K562 (cell line): ENCODE results near the gene ALG8. TPM values are rescaled to one million over a fixed set of nuclear protein-coding genes. Genes with fewer than 3 reads are reported as not detected.

Experiments used
- BRCA1 ChIP-seq, 2 experiments: fragments of 450-650 bp in 1 of 2; sonication (generic) in 1 of 2; formaldehyde crosslinking in 1 of 2; IDR thresholded peaks; 2 replicates each; pipeline versions ENCODE4 v1.5.0 to v1.6.1; 2017 to 2020; ENCODE audit warnings: mild to moderate bottlenecking in 1 of 2, missing genetic modification reagents in 1 of 2
- CHAMP1 ChIP-seq: fragments of 450-650 bp; IDR thresholded peaks from 2 replicates; pipeline ENCODE4 v1.6.1; 2016; ENCODE audit warnings: mild to moderate bottlenecking
- CHD2 ChIP-seq: IDR thresholded peaks from 2 replicates; pipeline ENCODE4 v1.6.1; 2011; ENCODE audit warnings: low read depth, low read length
- FOSL1 ChIP-seq: fragments of 200-800 bp; sonication (Bioruptor generic); conservative IDR thresholded peaks from 2 replicates; pipeline ENCODE4 v1.6.1; 2016; ENCODE audit warnings: missing genetic modification characterization, missing compliant biosample characterization
- JUN ChIP-seq, 2 experiments: sonication (generic) in 1 of 2; formaldehyde crosslinking in 1 of 2; IDR thresholded peaks; 2 replicates each; pipeline versions ENCODE4 v1.6.1 to v1.8.0; 2012 to 2022; ENCODE audit warnings: borderline replicate concordance in 2 of 2, mild to moderate bottlenecking in 2 of 2, improper control_type of control experiment in 1 of 2, low read depth in 1 of 2, low read length in 1 of 2, missing genetic modification reagents in 1 of 2
- KLF16 ChIP-seq: IDR thresholded peaks from 2 replicates; pipeline ENCODE4 v1.6.1; 2016; ENCODE audit warnings: antibody characterized with exemption
- MCM2 ChIP-seq: fragments of 450-650 bp; IDR thresholded peaks from 2 replicates; pipeline ENCODE4 v1.6.1; 2017; ENCODE audit warnings: low read depth, mild to moderate bottlenecking
- NR3C1 ChIP-seq: sonication (generic); formaldehyde crosslinking; IDR thresholded peaks from 2 replicates; pipeline ENCODE4 v1.8.1; 2022; ENCODE audit warnings: missing genetic modification reagents
- POLR2AphosphoS2 ChIP-seq: IDR thresholded peaks from 2 replicates; pipeline ENCODE4 v1.6.1; 2012; ENCODE audit warnings: low read length, improper control_type of control experiment
- RFX7 ChIP-seq: fragments of 250-450 bp; sonication (Bioruptor Pico); IDR thresholded peaks from 2 replicates; pipeline ENCODE4 v1.5.1; 2021; ENCODE audit warnings: mild to moderate bottlenecking
- SIN3A ChIP-seq, 2 experiments: fragments of 150-350 bp in 1 of 2; IDR thresholded peaks; 2 replicates each; pipeline ENCODE4 v1.6.1; 2011 to 2016; ENCODE audit warnings: borderline replicate concordance in 2 of 2, low read depth in 2 of 2, low read length in 2 of 2, mild to moderate bottlenecking in 2 of 2, moderate library complexity in 2 of 2; ENCODE audit not compliant: control insufficient read depth in 1 of 2
- SMARCA4 ChIP-seq: fragments of 450-650 bp; IDR thresholded peaks from 2 replicates; pipeline ENCODE4 v1.6.1; 2016
- STAG1 ChIP-seq: sonication (generic); formaldehyde crosslinking; IDR thresholded peaks from 2 replicates; pipeline ENCODE4 v1.5.0; 2020; ENCODE audit warnings: missing genetic modification reagents, borderline replicate concordance
- TBL1XR1 ChIP-seq, 2 experiments: IDR thresholded peaks; 2 replicates each; pipeline ENCODE4 v1.6.1; 2012; ENCODE audit warnings: improper control_type of control experiment in 2 of 2, low read length in 2 of 2, mild to moderate bottlenecking in 1 of 2
- ZBED1 ChIP-seq: IDR thresholded peaks from 2 replicates; pipeline ENCODE4 v1.6.1; 2014
- polyA plus RNA-seq, 8 experiments: library from polyadenylated mRNA; depleted of rRNA in 4 of 8; stranded (reverse) in 5 of 8; unstranded in 3 of 8; fragments of >200 nt; fragmentation: Nextera tagmentation in 2 of 8; fragmentation: Illumina TruSeq in 1 of 8; extraction: Ambion mirVana in 2 of 8; extraction: Trizol in 1 of 8; gene quantifications; 2 replicates each; pipeline versions ENCODE4 v1.2.1 to v1.2.3, GENCODE V29; 2011 to 2014; ENCODE audit warnings: inconsistent platforms in 1 of 8, missing spikeins in 1 of 8
- total RNA-seq, 7 experiments: library from RNA; depleted of rRNA in 6 of 7; stranded (reverse); fragments of >200 nt in 6 of 7; fragmentation: Illumina TruSeq in 2 of 7; extraction: Trizol in 2 of 7; gene quantifications; 2 replicates each; pipeline versions ENCODE4 v1.2.1 to v1.2.3, GENCODE V29; 2011 to 2021; ENCODE audit warnings: low replicate concordance in 1 of 7
- TF ChIP-seq, protein P1 (sequence below): sonication (generic); formaldehyde crosslinking; IDR thresholded peaks from 2 replicates; pipeline ENCODE4 v1.8.1; 2022; ENCODE audit warnings: missing genetic modification reagents
- TF ChIP-seq, protein P2 (sequence below): conservative IDR thresholded peaks from 2 replicates; pipeline ENCODE4 v1.6.1; 2011; ENCODE audit warnings: low read depth, mild to moderate bottlenecking, low read length; ENCODE audit not compliant: control insufficient read depth

Gene ALG8
- total and polyA plus RNA-seq, 9 of the 15 experiments (the other 6 are each of a cell fraction or from before 2014, with no cell fraction given), result 59.3 to 189 (median 106) TPM

DNA sequence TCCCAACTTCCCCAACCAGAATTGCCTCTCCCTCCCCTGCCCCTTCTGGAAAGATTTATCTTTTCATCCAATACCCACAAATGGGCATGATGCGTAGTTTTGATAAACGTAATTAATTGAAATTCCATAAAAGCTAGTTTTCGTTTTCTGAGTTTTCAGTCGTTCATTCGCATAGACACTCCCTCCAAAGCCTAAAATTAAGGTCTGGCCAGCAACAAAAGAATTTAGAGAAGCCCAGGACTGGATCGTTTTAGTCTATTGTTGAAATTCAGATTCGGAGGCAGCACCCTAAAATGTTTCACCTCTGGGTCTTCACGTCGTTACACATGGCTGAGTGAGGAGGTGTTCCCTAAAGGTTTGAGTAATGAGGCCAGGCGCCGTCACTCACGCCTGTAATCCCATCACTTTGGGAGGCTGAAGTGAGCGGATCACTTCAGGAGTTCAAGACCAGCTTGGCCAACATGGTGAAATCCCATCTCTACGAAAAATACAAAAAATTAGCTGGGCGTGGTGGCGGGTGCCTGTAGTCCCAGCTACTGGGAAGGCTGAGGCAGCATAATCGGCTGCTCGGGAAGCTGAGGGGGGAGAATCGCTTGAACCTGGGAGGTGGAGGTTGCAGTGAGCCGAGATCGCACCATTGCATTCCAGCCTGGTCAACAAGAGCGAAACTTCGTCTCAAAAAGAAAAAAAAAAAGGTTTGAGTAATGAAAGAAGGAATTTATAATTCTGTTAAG lies 59.2 kb downstream of the ALG8 start (continued):
- TF ChIP-seq, protein P1, sequence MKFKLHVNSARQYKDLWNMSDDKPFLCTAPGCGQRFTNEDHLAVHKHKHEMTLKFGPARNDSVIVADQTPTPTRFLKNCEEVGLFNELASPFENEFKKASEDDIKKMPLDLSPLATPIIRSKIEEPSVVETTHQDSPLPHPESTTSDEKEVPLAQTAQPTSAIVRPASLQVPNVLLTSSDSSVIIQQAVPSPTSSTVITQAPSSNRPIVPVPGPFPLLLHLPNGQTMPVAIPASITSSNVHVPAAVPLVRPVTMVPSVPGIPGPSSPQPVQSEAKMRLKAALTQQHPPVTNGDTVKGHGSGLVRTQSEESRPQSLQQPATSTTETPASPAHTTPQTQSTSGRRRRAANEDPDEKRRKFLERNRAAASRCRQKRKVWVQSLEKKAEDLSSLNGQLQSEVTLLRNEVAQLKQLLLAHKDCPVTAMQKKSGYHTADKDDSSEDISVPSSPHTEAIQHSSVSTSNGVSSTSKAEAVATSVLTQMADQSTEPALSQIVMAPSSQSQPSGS (CRISPR knock-in tag), result no peak
- peak; percentile 16; the same call in 1 of the 2 replicates for TF ChIP-seq FOSL1 (tag)
- TF ChIP-seq STAG1 (CRISPR knock-in tag), result no peak
- TF ChIP-seq JUN (IDR thresholded peaks at IDR 0.05; ENCODE audit: borderline replicate concordance, low read depth, low read length), result no peak
- no peak for TF ChIP-seq JUN (CRISPR knock-in tag; IDR thresholded peaks at IDR 0.05; ENCODE audit: borderline replicate concordance)
- no peak for TF ChIP-seq RFX7 (CRISPR knock-in tag)
- no peak for TF ChIP-seq MCM2
- no peak for TF ChIP-seq KLF16
- no peak for TF ChIP-seq BRCA1 (IDR thresholded peaks at IDR 0.05)
- no peak for TF ChIP-seq BRCA1 (CRISPR knock-in tag; IDR thresholded peaks at IDR 0.05)
- TF ChIP-seq TBL1XR1 (IDR thresholded peaks at IDR 0.05; ENCODE audit: low read length in 2 of 2), result 0 out of 4 replicates have a peak, but pooled peaks of 1 of the 2 experiments have one; percentile 2
- no peak for TF ChIP-seq NR3C1 (CRISPR knock-in tag)
- TF ChIP-seq SMARCA4, result 0 out of 2 replicates have a peak, but pooled peaks have one; percentile 2
- no peak for TF ChIP-seq CHD2
- TF ChIP-seq, protein P2, sequence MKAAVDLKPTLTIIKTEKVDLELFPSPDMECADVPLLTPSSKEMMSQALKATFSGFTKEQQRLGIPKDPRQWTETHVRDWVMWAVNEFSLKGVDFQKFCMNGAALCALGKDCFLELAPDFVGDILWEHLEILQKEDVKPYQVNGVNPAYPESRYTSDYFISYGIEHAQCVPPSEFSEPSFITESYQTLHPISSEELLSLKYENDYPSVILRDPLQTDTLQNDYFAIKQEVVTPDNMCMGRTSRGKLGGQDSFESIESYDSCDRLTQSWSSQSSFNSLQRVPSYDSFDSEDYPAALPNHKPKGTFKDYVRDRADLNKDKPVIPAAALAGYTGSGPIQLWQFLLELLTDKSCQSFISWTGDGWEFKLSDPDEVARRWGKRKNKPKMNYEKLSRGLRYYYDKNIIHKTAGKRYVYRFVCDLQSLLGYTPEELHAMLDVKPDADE, result no peak
- TF ChIP-seq POLR2AphosphoS2, result no peak
- TF ChIP-seq ZBED1, result no peak
- TF ChIP-seq SIN3A (IDR thresholded peaks at IDR 0.05; ENCODE audit: borderline replicate concordance in 2 of 2, control insufficient read depth in 1 of 2, low read depth in 2 of 2, low read length in 2 of 2), result 0 out of 4 replicates have a peak, but pooled peaks of 1 of the 2 experiments have one; percentile 26
- no peak for TF ChIP-seq CHAMP1
